GM21576 (cell line): ENCODE measurements around the gene NME4.
A peak's percentile ranks its signal among the peaks of the same experiment; 100 is the strongest.
"Not testable (repeated sequence)": the region's sequence is repeated elsewhere in the genome, so short reads cannot be mapped to it uniquely, and the experiment has no call there.

Experiments used
- ATAC-seq: cut with Tn5 transposase; IDR thresholded peaks from one replicate; pipeline ENCODE4 v1.9.1; 2021; ENCODE audit warnings: mild to moderate bottlenecking, moderate library complexity; ENCODE audit not compliant: unreplicated experiment

The NME4 gene

GRCh38 chr16:396199-396598 is 800 bp upstream of the NME4 start:
- ATAC-seq: no peak

GRCh38 chr16:396605-397004 is 394 bp upstream of the NME4 start:
- ATAC-seq: no peak

GRCh38 chr16:397736-398332 is 835 bp downstream of the NME4 start:
- no peak for ATAC-seq

- no peak for ATAC-seq
Observed at GRCh38 chr16:398561-399339, 1.8 kb downstream of the NME4 start.

- ATAC-seq: no peak
Observed at GRCh38 chr16:399340-400019, 2.5 kb downstream of the NME4 start.

GRCh38 chr16:400061-400591 is 3.1 kb downstream of the NME4 start:
- no peak for ATAC-seq

- ATAC-seq: peak; percentile 38
Observed at GRCh38 chr16:401468-402348, 4.7 kb downstream of the NME4 start, which contains the start of gene DECR2. Gene DECR2 (plus strand): TSS chr16:401885. CDS start chr16:401964, 79 bp downstream.

GRCh38 chr16:404971-405486 is 8.0 kb downstream of the NME4 start:
- no peak for ATAC-seq

GRCh38 chr16:405548-406506 is 8.8 kb downstream of the NME4 start:
- no peak for ATAC-seq

GRCh38 chr16:407253-407652 is 10.3 kb downstream of the NME4 start:
- no peak for ATAC-seq

- no peak for ATAC-seq
Observed at GRCh38 chr16:410516-411178, 13.6 kb downstream of the NME4 start.

- ATAC-seq: no peak
Observed at GRCh38 chr16:411576-412265, 14.7 kb downstream of the NME4 start.

GRCh38 chr16:414395-415169 is 17.6 kb downstream of the NME4 start:
- no peak for ATAC-seq

GRCh38 chr16:415170-415498 is 18.1 kb downstream of the NME4 start:
- ATAC-seq: not testable (repeated sequence)

GRCh38 chr16:422179-422578 is 25.2 kb downstream of the NME4 start:
- ATAC-seq: not testable (repeated sequence)

GRCh38 chr16:424033-424622 is 27.1 kb downstream of the NME4 start:
- ATAC-seq: no peak

- ATAC-seq: no peak
Observed at GRCh38 chr16:424623-425081, 27.7 kb downstream of the NME4 start.
